Lower leg skin (tissue), 4 donors: Measurements from ENCODE around the gene ARHGAP44. TPM values are rescaled to one million over a fixed set of nuclear protein-coding genes. Genes with fewer than 3 reads are reported as not detected.
"Not testable (repeated sequence)": the region's sequence is repeated elsewhere in the genome, so short reads cannot be mapped to it uniquely, and the experiment has no call there.

Experiments used
- DNase-seq, 2 donors: peaks; one replicate each; pipeline ENCODE4 v3.0.0-alpha.2; 2019; ENCODE audit warnings: low spot score in 2 of 2
- H3K4me3 ChIP-seq: fragments of 200-600 bp; sonication (generic); 2 replicates; pipeline ENCODE4 v1.5.1; 2017; ENCODE audit warnings: mild to moderate bottlenecking, low read depth; ENCODE audit not compliant: poor library complexity, severe bottlenecking
- CTCF ChIP-seq, 3 donors: fragments of 450-650 bp; IDR thresholded peaks; one replicate each; pipeline ENCODE4 v1.5.1; 2016; ENCODE audit warnings: antibody characterized with exemption in 3 of 3, mild to moderate bottlenecking in 3 of 3, moderate library complexity in 2 of 3
- POLR2A ChIP-seq, 2 donors: fragments of 450-650 bp; IDR thresholded peaks; one replicate each; pipeline ENCODE4 v1.6.1; 2016 to 2017; ENCODE audit warnings: antibody characterized with exemption in 2 of 2, mild to moderate bottlenecking in 1 of 2, moderate library complexity in 1 of 2
- WGBS, 2 donors: methylation state at CpG; one replicate each; pipeline ENCODE4 v1.1.5; 2018; 5-methylcytosine and 5-hydroxymethylcytosine counted together
- intact Hi-C: fragments of 100-400 bp; cut with DNase I; formaldehyde crosslinking; loops from one replicate; pipeline ENCODE4 v1.15.0; 2023; ENCODE audit warnings: low total_unique reads
- total RNA-seq, 4 donors: library from RNA; depleted of rRNA; stranded (reverse); fragments of >200 nt; gene quantifications; one replicate each; pipeline ENCODE4 v1.1.0, GENCODE V29; 2016

Gene ARHGAP44
- total RNA-seq, 4 donors from 2014 or later: 2.9 to 8.0 (median 3.0) TPM

GRCh38 chr17:12859520-12859919 lies 70.2 kb downstream of the ARHGAP44 start:
- DNase-seq: no peak
- WGBS, 2 donors: 65 to 73% methylated on average over 9 of the region's 9 CpGs
- intact Hi-C loops: no loop called here
- H3K4me3 ChIP-seq: no peak overlapping the region
- TF ChIP-seq CTCF (IDR thresholded peaks at IDR 0.05) (no peak), POLR2A (IDR thresholded peaks at IDR 0.05) (no peak)

- 94 to 95% methylated on average over 3 of the region's 3 CpGs for WGBS, 2 donors
- TF ChIP-seq CTCF (IDR thresholded peaks at IDR 0.05) (no peak), POLR2A (IDR thresholded peaks at IDR 0.05) (no peak)
- no peak for DNase-seq
- H3K4me3 ChIP-seq: no peak overlapping the region
- intact Hi-C loops: no loop called here
Observed at GRCh38 chr17:12865769-12866168, 76.5 kb downstream of the ARHGAP44 start.

GRCh38 chr17:12866244-12866643 lies 76.9 kb downstream of the ARHGAP44 start:
- intact Hi-C loops: no loop called here
- no peak overlapping the region for H3K4me3 ChIP-seq
- no peak for TF ChIP-seq CTCF (IDR thresholded peaks at IDR 0.05)
- TF ChIP-seq POLR2A (IDR thresholded peaks at IDR 0.05): no peak
- no peak for DNase-seq
- 78 to 82% methylated on average over 4 of the region's 4 CpGs for WGBS, 2 donors

GRCh38 chr17:12867726-12868125 lies 78.4 kb downstream of the ARHGAP44 start:
- intact Hi-C loops: no loop called here
- no peak overlapping the region for H3K4me3 ChIP-seq
- TF ChIP-seq POLR2A (IDR thresholded peaks at IDR 0.05) (no peak), CTCF (IDR thresholded peaks at IDR 0.05) (no peak)
- no peak for DNase-seq
- 81 to 84% methylated on average over 5 of the region's 5 CpGs for WGBS, 2 donors

- WGBS, 2 donors: 90 to 93% methylated on average over 7 of the region's 7 CpGs
- intact Hi-C loops, H3K4me3 ChIP-seq, DNase-seq: not testable (repeated sequence)
Observed at GRCh38 chr17:12873415-12874125, 84.3 kb downstream of the ARHGAP44 start.

- WGBS, 2 donors: 77 to 81% methylated on average over 8 of the region's 8 CpGs
- TF ChIP-seq POLR2A (IDR thresholded peaks at IDR 0.05) (no peak), CTCF (IDR thresholded peaks at IDR 0.05) (no peak)
- no peak overlapping the region for H3K4me3 ChIP-seq
- intact Hi-C loops: no loop called here
- DNase-seq: no peak
Observed at GRCh38 chr17:12877953-12878669, 88.8 kb downstream of the ARHGAP44 start.

GRCh38 chr17:12879096-12879495 lies 89.8 kb downstream of the ARHGAP44 start:
- intact Hi-C loops, DNase-seq, H3K4me3 ChIP-seq: not testable (repeated sequence)
- 89 to 94% methylated on average over 5 of the region's 5 CpGs for WGBS, 2 donors
